Measurements from ENCODE around the gene PKDCC.

PKDCC gene

DNA sequence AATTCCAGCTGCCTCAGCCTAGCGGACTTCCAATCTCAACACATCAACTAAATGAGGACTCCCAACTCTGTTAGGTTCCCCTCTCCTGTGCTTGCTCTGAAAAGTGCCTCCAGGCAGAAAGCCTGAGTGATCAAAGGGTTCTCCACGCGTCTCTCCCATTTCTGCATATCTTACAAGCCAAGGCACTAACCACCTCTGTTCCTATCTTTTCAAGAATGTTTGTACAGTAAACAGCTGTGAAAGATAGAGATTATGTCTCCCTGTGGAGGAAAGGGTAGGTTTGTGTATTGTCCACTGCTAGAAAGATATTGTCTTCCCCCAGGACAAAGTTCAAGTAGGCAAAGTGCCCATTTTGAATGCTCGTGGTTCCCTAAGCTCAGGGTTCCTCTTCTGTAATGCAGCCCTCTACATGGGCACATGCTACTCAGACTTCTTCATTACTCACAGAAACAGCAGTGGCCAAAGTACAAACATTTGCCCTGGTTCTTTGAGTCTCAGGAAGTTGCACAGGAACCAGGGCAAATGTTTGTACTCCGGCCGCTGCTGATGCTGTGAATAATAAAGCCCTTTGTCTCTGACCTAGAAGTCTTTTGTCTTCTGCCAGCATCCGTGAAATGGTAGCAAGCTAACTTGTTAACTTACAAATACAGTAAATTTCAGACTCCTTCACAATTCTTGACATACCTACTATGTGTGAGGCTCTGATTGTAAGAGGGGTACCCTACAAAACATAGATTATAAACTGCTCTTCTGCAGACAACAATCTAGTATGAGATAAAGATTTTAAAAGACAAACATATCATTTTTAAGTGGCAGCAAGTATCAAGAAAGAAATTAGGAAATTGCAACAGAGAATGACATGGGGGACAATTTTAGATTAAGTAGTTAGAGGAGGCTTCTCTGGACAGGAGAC lies 44.5 kb downstream of the PKDCC start:
- no peak for DNase-seq

DNA sequence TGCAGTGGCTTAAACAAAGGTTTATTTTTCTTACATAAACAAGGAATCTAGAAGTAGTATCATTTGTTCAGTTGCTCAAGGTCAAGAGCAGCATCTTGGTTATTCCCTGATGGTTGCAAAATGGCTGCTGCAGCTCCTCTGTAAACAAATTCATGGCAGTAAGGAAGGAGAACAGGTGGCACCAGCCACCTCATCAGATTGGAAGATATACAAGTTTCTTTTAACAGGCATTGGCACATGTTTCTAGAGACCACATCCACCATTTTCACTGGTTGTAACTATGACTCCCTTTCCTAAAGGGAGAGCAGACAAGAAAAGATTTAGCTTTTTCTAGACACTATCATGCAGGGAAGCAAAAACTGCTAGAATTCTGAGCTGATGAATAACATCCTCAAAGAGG lies 46.3 kb downstream of the PKDCC start:
- no peak for DNase-seq

DNA sequence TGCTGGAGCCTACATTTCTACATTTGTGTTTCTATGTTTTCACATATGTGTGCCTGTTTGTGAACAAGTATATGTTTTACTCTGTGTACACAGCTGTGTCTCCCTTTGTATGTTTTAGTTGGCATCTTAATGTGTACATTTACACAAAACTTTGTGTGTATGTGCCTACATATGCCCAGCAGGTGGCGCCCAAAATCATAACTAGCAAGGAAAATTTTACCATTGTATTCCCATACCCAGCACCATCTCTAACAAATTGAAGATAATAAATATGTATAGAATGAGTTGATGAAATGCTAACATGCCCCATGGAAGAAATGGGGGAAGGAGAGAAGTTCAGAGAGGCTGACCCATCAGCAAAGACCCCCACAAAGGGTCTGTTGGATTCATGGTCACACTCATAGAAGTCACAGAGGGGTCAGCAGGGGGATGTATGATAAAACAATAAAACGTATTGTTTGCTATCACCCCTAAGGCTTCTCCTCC lies 48.1 kb downstream of the PKDCC start:
- DNase-seq: peak; percentile 59

DNA sequence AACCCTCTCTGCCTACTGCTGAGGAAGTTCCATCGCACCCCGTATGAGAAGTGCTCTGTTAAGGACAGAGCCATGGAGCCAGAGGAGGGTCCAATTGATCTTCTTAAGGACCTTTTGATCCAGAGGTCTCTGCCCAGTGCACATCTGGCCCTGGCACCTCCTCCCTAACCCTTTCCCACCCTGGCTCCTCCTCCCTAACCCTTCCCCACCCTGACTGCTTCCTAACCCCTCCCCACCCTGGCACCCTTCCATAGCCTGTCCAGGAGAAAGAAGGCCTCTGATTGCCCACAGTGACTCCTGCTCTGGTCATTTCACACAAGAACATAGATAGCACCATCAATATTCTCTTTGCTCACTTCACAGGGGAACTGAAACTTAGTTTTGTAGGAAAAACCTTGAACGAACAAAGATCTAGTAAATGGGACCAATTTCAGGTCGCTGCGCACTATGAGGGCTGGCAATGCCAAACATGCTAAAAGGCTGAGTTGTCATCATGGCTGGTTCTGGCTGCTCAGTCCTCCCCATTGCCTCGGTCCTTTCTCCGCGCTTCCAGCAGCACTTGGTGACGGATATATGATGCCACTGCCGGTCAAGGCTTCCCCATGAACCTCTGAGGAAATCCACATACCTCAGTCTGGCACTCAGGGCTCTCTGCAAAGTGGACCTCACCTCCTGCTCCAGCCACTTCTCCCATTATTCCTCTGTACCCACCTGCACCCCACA lies 49.2 kb downstream of the PKDCC start:
- no peak for DNase-seq

DNA sequence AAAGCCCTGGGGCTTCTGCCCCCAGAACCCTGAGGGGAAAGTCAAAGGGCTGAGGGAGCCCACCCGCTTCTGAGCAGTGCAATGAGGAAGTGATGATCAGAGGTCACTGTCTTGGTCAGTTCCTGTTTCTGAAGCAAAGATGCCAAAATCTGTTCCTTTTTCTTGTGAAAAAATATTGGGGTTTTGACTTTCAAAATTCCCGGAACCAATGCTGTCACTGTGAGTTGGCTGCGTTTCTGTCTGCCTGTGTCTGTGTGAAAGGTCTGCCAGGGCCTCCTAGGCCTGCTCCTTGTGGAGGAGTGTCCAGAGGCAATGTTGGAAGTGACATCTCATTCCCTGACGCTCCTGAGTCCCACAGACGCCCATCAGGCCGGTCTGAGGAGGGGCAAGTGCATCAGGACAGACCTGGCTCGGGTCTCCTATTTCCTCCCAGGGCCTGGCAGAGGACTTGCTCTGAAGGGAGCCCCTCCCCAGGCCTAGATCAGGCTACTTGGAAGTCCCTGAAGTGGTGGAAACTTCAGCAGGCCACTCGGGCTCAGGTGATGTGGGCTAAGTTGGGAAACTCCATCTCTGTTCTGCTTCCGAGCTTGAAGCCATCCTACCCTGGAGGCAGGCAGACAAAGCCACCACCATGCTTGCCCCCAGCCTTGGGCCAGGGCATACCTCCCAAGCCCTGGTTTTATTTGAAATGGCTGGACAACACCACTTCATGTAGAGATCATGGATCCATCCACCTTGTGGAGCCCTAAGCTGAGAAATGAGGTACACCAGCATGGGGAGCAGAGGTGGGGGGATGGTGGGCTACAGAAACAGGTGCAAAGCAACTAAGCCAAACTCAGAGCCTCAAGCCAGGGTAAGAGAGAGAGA lies 51.0 kb downstream of the PKDCC start:
- no peak for DNase-seq

DNA sequence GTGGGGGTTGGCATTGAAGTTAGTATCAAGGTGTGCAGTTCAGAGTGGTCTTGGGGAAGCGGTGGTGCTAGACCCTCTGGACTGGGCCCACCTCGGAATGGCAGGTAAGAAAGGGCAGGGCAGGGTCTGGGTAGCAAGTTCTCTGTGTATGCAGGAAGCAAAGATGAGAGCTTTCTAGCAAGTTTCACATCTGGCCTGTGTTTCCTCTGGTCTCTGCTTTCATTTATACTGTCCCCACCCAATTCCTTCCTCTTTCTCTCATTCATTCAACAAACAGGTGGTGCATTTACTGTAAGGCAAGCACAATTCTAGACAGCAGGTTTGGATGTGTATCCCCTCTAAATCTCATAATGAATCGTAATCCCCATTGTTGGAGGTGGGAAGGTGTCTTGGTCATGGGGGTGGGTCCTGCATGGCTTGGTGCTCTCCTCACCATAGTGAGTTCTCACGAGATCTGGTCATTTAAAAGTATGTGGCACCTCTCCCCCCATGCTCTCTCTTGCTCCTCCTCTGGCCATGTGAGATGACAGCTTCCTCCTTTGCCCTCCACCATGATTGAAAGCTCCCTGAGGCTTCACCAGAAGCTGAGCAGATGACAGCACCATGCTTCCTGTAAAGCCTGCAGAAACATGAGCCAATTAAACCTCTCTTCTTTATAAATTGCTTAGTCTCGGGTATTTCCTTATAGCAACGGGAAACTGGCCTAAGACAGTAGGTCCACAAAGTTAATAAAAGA lies 51.8 kb downstream of the PKDCC start:
- no peak for DNase-seq

DNA sequence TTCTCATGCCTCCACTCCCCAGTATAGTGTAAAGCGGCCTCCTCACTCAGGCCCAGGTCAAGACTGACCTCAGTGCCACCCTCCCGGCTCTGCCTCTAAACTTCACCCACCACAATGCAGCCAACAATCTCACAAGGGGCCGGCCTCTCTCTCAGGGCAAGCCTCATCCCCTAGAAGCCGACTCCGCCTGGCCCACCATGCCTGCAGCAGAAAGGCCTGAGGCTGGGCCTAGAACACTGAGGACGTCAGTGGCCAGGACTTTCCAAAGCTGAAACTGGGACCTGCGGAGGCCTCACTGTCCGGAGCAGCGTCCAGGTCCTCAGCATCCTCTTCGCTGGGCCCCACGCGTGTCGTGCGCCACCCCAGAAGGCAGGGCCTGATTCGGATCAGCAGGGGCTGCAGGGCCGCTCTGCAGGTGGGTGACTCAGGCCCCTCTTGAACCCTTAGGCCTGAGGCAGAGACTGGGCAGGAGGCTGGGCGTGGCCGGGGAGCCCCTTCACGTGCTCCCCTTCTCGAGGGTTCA lies 52.9 kb downstream of the PKDCC start:
- DNase-seq: no peak

DNA sequence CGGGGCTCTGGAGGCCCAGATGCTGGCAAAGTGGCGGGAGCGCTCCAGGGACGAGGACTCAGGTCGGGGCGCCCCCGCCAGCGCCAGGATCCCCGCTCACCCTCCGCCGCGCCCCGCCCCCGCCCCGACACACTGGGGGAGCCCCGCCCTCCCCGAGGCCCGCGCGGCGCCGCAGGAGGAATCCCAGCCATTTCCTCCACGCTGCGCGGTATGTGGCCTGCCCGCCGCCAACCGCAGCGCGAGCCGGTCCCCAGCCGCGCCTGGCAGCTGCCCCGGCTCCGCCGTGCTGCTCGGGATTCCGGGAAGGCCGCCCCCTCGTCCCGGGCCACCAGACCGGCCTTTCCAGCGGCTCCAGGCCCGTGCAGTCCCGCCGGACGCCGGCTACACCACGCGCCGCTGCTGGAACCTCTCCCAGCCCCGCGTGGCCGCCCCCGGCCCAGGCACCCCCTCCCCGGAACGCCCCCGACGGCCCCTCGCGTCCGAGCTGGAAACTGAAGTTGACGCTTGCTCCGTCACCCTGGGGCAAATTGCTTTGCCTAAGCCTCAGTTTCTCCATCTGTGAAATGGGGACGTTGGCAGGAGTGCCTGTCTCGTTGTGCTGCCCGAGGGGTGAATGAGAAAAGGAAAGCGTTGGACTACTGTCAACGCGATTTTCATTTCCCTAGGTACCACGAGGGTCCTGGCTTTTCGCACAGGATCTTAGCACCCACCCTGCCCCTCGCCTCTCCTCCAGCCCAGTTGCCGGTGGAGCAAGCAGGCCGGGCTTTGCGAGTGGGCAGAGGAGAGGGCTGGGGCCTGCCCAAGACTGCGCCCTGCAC lies 53.6 kb downstream of the PKDCC start:
- no peak for DNase-seq

DNA sequence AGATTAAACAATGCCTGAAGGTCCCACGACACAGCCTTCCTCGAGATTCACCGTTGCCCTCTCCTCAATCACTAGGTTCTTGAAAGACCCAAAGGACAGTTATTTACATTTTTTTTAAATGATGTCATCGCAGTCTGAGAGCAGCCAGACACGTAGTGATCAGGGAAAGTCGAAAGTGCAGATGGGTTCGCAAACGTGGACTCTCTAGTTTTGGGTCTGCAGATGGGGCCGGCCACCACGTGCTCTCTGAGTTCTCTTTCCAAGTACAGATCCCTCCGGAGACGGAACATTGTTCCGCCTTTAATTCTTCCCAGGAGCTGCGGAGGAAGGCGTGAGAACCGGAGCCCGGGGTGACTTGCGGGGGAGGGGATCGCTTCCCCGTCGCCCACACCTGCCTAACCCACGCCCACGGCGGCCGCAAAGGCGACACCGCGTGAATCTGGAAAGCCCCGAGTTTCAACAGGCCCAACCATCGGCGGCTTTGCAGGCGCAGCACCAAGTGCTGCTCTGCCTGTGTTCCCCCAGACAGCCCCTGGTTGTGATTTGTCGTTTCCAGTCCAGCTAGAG lies 54.3 kb downstream of the PKDCC start:
- no peak for DNase-seq

DNA sequence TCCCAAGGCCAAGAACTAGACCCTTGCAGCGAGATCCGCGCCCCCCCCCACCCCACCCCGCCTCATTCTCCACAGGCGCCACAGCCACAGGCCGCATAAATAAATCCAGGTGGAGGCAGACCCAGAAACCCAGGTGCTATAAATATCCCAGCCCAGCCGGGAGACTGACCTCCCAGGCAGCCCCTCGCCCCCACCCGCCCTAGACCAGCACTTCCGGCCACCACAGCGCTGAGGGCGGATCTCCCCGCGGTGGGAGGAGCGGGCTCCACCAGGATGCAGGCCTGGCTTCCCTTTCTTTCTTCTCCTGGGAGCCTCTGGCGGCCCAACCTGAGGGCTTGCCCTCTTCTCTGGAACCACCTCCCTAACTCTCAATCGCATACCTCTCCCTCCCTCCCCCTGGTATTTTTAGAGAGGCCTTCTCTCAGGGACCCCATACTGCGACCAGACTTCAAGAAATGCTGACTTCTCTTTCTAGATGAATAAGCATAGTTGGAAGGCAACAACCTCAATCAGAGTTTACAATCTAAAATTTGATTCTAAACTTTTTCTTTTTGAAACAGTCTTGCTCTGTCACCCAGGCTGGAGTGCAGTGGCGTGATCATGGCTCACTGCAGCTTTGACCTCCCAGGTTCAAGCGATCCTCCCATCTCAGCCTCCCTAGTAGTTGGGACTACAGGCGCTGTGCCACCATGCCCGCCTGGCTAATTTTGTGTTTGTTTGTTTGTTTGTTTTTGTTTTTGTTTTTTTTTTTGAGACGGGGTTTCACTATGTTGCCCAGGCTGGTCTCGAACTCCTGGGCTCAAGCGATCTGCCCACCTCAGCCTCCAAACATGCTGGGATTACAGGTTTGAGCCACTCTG lies 55.0 kb downstream of the PKDCC start:
- DNase-seq: no peak

DNA sequence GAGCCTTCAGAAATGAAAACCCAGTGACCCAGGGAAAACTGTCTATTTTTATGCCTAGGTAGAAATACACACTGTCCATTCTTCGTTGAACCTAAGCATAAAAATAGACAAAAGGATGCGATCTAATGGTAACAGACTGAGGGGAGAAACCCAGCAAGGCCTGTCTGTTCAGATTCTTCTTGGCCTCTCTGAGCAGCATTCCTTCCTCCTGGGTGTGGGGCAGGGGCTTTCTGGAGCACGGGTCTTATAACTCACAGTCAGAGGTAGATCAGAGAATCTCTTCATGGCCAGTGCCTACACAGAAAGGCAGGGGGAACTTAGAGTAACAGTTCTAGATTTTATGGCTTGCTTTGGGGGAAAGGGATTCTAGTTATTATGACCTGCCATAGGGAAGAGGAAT lies 56.0 kb downstream of the PKDCC start:
- no peak for DNase-seq

DNA sequence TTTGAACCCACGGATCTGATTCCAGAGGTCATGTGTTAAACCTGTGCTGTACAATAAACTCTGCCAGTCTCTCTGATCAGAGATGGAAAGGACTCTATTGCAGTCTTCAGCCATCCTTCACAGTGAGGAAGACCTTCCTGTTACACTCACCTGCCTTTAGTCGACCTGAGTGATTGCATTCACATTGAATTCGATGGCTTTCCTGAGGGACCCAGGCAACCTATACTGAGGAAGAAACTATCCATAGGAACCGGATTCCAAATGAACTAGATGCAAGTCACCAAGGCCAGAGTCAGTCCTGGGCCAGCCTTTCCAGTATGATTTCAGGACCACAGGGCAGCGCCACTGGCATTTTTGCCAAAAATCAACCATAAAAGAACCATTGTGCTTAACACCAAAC lies 56.8 kb downstream of the PKDCC start:
- DNase-seq: no peak

DNA sequence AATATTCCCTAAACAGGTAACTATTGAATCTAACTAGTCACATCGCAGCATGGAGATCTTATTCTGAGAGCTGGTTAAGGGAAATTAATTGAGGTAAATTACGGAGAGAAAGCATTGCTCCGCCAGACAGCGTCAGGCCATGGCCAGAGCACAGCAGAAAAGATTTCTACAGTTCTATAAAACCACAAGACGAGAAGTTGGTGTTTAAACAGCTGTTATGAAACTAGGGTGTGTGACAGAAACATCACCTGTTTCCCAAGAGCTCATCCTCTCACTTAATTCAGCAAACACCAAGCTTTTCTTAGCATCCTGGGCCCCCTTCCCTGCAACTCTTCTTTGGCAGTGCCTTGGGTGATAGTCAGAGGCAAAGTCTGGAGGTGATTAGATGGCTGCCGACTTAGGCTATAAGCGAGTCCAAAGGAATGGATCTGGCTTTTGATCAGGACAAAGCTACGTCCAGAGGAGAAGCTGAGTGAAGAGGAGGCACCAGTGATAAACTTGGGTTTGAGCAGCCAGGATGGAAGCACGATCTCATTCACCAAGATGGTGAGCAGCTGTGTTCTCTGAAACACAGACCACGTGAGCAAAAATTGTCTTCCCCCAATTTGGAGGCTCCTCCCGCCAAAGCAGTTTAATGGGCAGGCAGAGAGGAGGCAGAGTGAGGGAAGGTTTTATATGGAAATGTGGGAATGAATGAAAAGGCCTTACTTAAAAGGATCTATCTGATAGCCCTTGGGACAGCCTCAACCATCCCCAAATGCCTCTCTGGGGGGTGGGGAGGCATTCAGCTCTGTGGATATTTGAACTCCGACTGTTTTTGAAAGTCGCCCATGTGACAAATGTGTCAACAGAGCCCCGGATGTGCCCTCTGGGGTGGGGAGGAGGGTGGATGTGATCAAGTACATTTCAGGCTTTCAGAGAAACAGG lies 57.8 kb downstream of the PKDCC start:
- DNase-seq: no peak

DNA sequence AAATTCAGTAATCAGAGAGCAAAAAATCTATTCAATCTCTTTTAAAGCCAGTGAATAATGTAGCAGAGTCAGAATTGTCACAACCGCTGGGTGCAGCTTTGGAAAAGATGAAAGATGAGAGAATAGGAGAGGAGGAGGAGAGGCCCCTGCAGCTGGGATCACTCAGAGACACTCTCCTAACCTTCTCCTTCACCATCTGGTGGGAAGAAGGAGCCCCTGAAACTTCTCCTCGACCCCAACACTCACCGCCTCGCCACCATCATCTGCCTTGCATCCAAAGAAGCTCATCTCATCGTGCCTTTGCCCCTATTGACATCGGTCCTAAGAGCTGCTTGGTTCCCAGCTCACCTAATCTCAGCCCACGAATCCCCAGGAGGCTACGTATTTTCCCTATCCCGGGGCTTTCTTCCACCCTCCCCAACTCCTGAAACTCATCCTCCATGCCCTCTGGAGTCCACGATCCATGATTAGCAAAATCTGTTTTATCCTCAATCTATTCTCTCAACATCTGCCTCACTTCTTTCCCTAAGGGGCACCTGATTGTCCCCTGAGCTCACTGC lies 58.5 kb downstream of the PKDCC start:
- no peak for DNase-seq

DNA sequence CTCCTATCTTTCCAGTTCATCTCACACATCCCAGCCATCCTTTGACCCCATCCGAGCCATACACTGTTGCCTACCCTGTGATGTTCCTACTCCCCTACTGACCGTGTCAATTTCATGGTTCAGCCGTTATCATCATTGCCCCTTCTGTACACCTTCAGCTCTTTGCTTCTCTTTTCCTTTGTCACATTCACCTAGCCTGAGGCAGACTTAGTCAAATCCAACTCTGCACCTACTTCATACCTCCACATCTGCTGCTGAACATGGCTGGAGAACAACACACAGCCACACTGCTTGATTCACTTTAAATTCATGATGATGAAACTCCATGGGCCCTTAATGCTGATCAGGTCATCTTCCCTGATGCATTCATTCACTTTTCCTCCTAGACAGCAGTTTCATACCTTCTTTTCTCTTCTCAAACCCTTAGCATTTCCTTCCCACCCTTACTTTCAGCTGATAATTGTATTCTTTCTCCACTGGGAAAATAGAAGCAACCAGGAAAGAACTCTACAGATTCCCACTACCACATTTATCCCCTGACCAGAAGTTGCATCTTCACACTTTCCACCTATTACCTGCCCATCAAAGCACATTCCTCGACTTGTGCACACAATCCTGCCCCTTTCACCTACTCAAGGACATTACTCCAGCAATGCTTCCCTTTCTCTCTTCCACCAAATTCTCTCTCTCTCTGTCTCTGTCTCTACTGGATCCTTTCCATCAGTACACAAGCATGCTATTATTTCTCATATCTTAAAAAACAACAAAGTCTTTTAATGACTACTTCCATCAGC lies 59.6 kb downstream of the PKDCC start:
- no peak for DNase-seq

All from NCI-H1436 (cell line).